ENCODE results near the gene DYSF. TPM values are rescaled to one million over a fixed set of nuclear protein-coding genes. Genes with fewer than 3 reads are reported as not detected.
"Not testable (repeated sequence)": the region's sequence is repeated elsewhere in the genome, so short reads cannot be mapped to it uniquely, and the experiment has no call there.

DYSF gene
- total RNA-seq, result 10 to 100 TPM; 17.4 to 40.7 (median 18.5) TPM

GRCh38 chr2:71453404-71454220, at the start of gene DYSF:
Gene DYSF, plus strand, starts transcription at chr2:71453561.
- Histone ChIP-seq H3K4me1 (peaks cover 72 to 80% (median 75%) of the 10 kb centered on the region in 4 donors), H3K27me3 (no peaks in the 10 kb centered on the region), H3K27ac (replicated peaks in 1 of 4) (peak within 1 kb of the TSS; percentile 82 to 89 (median 85)), H3K4me3 (peak within 1 kb of the TSS; percentile 62 to 70 (median 68)), H3K9me3 (no peaks in the 10 kb centered on the region), H3K36me3 (no peaks in the 10 kb centered on the region)
- intact Hi-C loops (cut with DNase I), result no loop called here
- no peak for TF ChIP-seq CTCF (IDR thresholded peaks at IDR 0.05)
- no peak for TF ChIP-seq EP300 (IDR thresholded peaks at IDR 0.05)
- peak; percentile 92 for DNase-seq (ENCODE audit: extremely low spot score)
- WGBS, result 2% methylated on average over 37 of the region's 66 CpGs

- H3K36me3 ChIP-seq, result peaks cover 1 to 51% (median 33%) of the 10 kb centered on the region in 4 donors
- no peak overlapping the region for H3K27ac ChIP-seq (replicated peaks in 1 of 4)
- no peaks in the 10 kb centered on the region for H3K27me3 ChIP-seq
- no peaks in the 10 kb centered on the region for H3K9me3 ChIP-seq
- TF ChIP-seq CTCF (IDR thresholded peaks at IDR 0.05) (no peak), POLR2A (IDR thresholded peaks at IDR 0.05; ENCODE audit: low read depth) (no peak), POLR2AphosphoS5 (IDR thresholded peaks at IDR 0.05) (no peak), EP300 (IDR thresholded peaks at IDR 0.05) (no peak)
- no peak overlapping the region for H3K4me3 ChIP-seq
- DNase-seq (ENCODE audit: extremely low spot score), result no peak
- WGBS, result 88% methylated on average over 3 of the region's 3 CpGs
- no peaks in the 10 kb centered on the region for H3K4me1 ChIP-seq
- intact Hi-C loops (cut with DNase I), result no loop called here
Measured at GRCh38 chr2:71409611-71410010, 43.8 kb upstream of the DYSF start.

- H3K9me3 ChIP-seq, result no peaks in the 10 kb centered on the region
- WGBS, result 78% methylated on average over 4 of the region's 4 CpGs
- no peak for TF ChIP-seq POLR2A (IDR thresholded peaks at IDR 0.05; ENCODE audit: low read depth)
- TF ChIP-seq CTCF (IDR thresholded peaks at IDR 0.05), result no peak
- no peak for TF ChIP-seq EP300 (IDR thresholded peaks at IDR 0.05)
- TF ChIP-seq POLR2AphosphoS5 (IDR thresholded peaks at IDR 0.05), result no peak
- H3K4me3 ChIP-seq, result no peak overlapping the region
- H3K27me3 ChIP-seq, result no peaks in the 10 kb centered on the region
- no peak for DNase-seq (ENCODE audit: extremely low spot score)
- no peak overlapping the region for H3K27ac ChIP-seq (replicated peaks in 1 of 4)
- H3K4me1 ChIP-seq, result no peaks in the 10 kb centered on the region
- intact Hi-C loops (cut with DNase I), result no loop called here
- peaks cover 0 to 40% (median 24%) of the 10 kb centered on the region in 4 donors for H3K36me3 ChIP-seq
Measured at GRCh38 chr2:71410696-71411095, 42.7 kb upstream of the DYSF start.

GRCh38 chr2:71416866-71417265, 36.5 kb upstream of the DYSF start:
- Histone ChIP-seq H3K4me3 (peak overlapping the region; percentile 16 to 50 (median 32)), H3K27ac (replicated peaks in 1 of 4) (peak overlapping the region in 1 of 4 donors; percentile 22)
- H3K27me3 ChIP-seq; H3K36me3 ChIP-seq; DNase-seq (ENCODE audit: extremely low spot score); H3K9me3 ChIP-seq; intact Hi-C loops (cut with DNase I); H3K4me1 ChIP-seq: not testable (repeated sequence)
- WGBS, result no CpG with 5 or more reads among the region's 15 CpGs

- H3K27ac ChIP-seq (replicated peaks in 1 of 4), result peak overlapping the region in 2 of 4 donors; percentile 28 to 29
- H3K4me3 ChIP-seq, result peak overlapping the region; percentile 16 to 50 (median 32)
- peaks cover 0 to 4% (median 0%) of the 10 kb centered on the region in 4 donors for H3K4me1 ChIP-seq
- H3K9me3 ChIP-seq, result no peaks in the 10 kb centered on the region
- peaks cover 0 to 1% (median 0%) of the 10 kb centered on the region in 4 donors for H3K36me3 ChIP-seq
- TF ChIP-seq POLR2AphosphoS5 (IDR thresholded peaks at IDR 0.05) (no peak), EP300 (IDR thresholded peaks at IDR 0.05) (no peak), CTCF (IDR thresholded peaks at IDR 0.05) (no peak), POLR2A (IDR thresholded peaks at IDR 0.05; ENCODE audit: low read depth) (no peak)
- 41% methylated on average over 7 of the region's 16 CpGs for WGBS
- intact Hi-C loops (cut with DNase I), result no loop called here
- no peaks in the 10 kb centered on the region for H3K27me3 ChIP-seq
- no peak for DNase-seq (ENCODE audit: extremely low spot score)
Measured at GRCh38 chr2:71417300-71418202, 35.8 kb upstream of the DYSF start.
